Activated CD8-positive, alpha-beta T cell treated with anti-CD3 and anti-CD28 coated beads for 36 hours (primary cell): ENCODE results near the gene PGPEP1. TPM values are rescaled to one million over a fixed set of nuclear protein-coding genes. Genes with fewer than 3 reads are reported as not detected.

Experiments used
- ATAC-seq: fragments of 200-7000 bp; cut with Tn5 transposase; one replicate; pipeline ENCODE4 v1.10.0; 2021; ENCODE audit warnings: mild to moderate bottlenecking, moderate library complexity
- CTCF ChIA-PET: fragments of 350-600 bp; sonication (Branson Sonifier 250); formaldehyde crosslinking; loops from one replicate; lab custom pipeline; 2021; ENCODE audit warnings: antibody characterized with exemption; lab: Charles Lee
- POLR2A ChIA-PET: fragments of 350-600 bp; sonication (Branson Sonifier 250); formaldehyde crosslinking; loops from one replicate; lab custom pipeline; 2021; ENCODE audit warnings: antibody characterized with exemption; lab: Charles Lee
- DNase-seq: peaks from one replicate; pipeline ENCODE4 v3.0.0-alpha.2; 2020
- H3K27ac Mint-ChIP-seq: one replicate; pipeline ENCODE4 v1.8.0; 2021; ENCODE audit warnings: mild to moderate bottlenecking, mixed read lengths
- H3K27me3 Mint-ChIP-seq: one replicate; pipeline ENCODE4 v1.8.0; 2021; ENCODE audit warnings: mixed read lengths
- H3K36me3 Mint-ChIP-seq: one replicate; pipeline ENCODE4 v1.8.0; 2021; ENCODE audit warnings: low read depth, mixed read lengths
- H3K4me1 Mint-ChIP-seq: one replicate; pipeline ENCODE4 v1.8.0; 2021; ENCODE audit warnings: low read depth, mixed read lengths
- H3K4me3 Mint-ChIP-seq: one replicate; pipeline ENCODE4 v1.8.0; 2021; ENCODE audit warnings: mild to moderate bottlenecking, moderate library complexity, mixed read lengths
- H3K9me3 Mint-ChIP-seq: one replicate; pipeline ENCODE4 v1.8.0; 2021; ENCODE audit warnings: mixed read lengths
- CTCF ChIP-seq: fragments of 200-600 bp; IDR thresholded peaks from one replicate; pipeline ENCODE4 v1.8.0; 2022; ENCODE audit warnings: antibody characterized with exemption, mild to moderate bottlenecking
- intact Hi-C: fragments of 100-400 bp; cut with micrococcal nuclease; formaldehyde crosslinking; loops from one replicate; pipeline ENCODE4 v1.10.0; 2022
- total RNA-seq, 2 experiments: library from RNA; stranded (reverse); gene quantifications; one replicate each; pipeline ENCODE4 v1.2.3, GENCODE V29; 2021

PGPEP1 gene
- total RNA-seq, 2 experiments from 2014 or later = 21.7 to 23.9 TPM

- Mint-ChIP-seq H3K27ac (no peak overlapping the region), H3K36me3 (peaks cover 62% of the 10 kb centered on the region), H3K9me3 (no peaks in the 10 kb centered on the region), H3K27me3 (no peaks in the 10 kb centered on the region), H3K4me1 (peaks cover 40% of the 10 kb centered on the region), H3K4me3 (no peak overlapping the region)
- no peak for TF ChIP-seq CTCF
- intact Hi-C loops = no loop called here
- ChIA-PET POLR2A (interaction anchor here (1.8 to 23.1 kb wide), 4 partner anchors 9 to 36 kb away, joined by 4 to 592 read pairs (median 72); partner anchors contain the start of genes IQCN, JUND and LSM4), CTCF (interaction anchor here (1.0 to 3.4 kb wide), 2 partner anchors 30 to 31 kb away, joined by 6 to 34 read pairs; no protein-coding TSS in a partner anchor)
- DNase-seq = no peak
- ATAC-seq = no peak
Measured at GRCh38 chr19:18309525-18310064, 30.8 kb upstream of the PGPEP1 start.

- ChIA-PET POLR2A (interaction anchor here (1.8 to 23.1 kb wide), 3 partner anchors 12 to 36 kb away, joined by 4 to 592 read pairs (median 20); partner anchors contain the start of genes IQCN, JUND and LSM4), CTCF (interaction anchor here (1.0 to 1.2 kb wide), 2 partner anchors 31 to 35 kb away, joined by 4 to 6 read pairs; no protein-coding TSS in a partner anchor)
- no peaks in the 10 kb centered on the region for H3K27me3 Mint-ChIP-seq
- peaks cover 55% of the 10 kb centered on the region for H3K36me3 Mint-ChIP-seq
- H3K27ac Mint-ChIP-seq = peak overlapping the region; percentile 42
- DNase-seq (no peak), ATAC-seq (no peak)
- TF ChIP-seq CTCF = no peak
- H3K4me1 Mint-ChIP-seq = peaks cover 39% of the 10 kb centered on the region
- no peak overlapping the region for H3K4me3 Mint-ChIP-seq
- no peaks in the 10 kb centered on the region for H3K9me3 Mint-ChIP-seq
- intact Hi-C loops = no loop called here
Measured at GRCh38 chr19:18310118-18310909, 30.1 kb upstream of the PGPEP1 start.

- H3K27ac Mint-ChIP-seq = peak overlapping the region; percentile 42
- TF ChIP-seq CTCF = no peak
- no peak for DNase-seq
- intact Hi-C loops = no loop called here
- H3K36me3 Mint-ChIP-seq = peaks cover 52% of the 10 kb centered on the region
- no peaks in the 10 kb centered on the region for H3K27me3 Mint-ChIP-seq
- no peak for ATAC-seq
- H3K4me3 Mint-ChIP-seq = no peak overlapping the region
- CTCF ChIA-PET = interaction anchor here (0.6 to 1.2 kb wide), 2 partner anchors 36 to 77 kb away, joined by 3 to 4 read pairs; no protein-coding TSS in a partner anchor
- POLR2A ChIA-PET = interaction anchor here (1.8 to 23.1 kb wide), 3 partner anchors 11 to 37 kb away, joined by 4 to 592 read pairs (median 20); partner anchors contain the start of genes IQCN, JUND and LSM4
- H3K4me1 Mint-ChIP-seq = peaks cover 37% of the 10 kb centered on the region
- H3K9me3 Mint-ChIP-seq = no peaks in the 10 kb centered on the region
Measured at GRCh38 chr19:18310966-18311365, 29.4 kb upstream of the PGPEP1 start.

GRCh38 chr19:18311502-18312091 is 28.8 kb upstream of the PGPEP1 start:
- POLR2A ChIA-PET = interaction anchor here (4.5 to 23.1 kb wide), 2 partner anchors 10 to 32 kb away, joined by 20 to 592 read pairs; partner anchors contain the start of genes JUND and LSM4
- TF ChIP-seq CTCF = no peak
- Mint-ChIP-seq H3K4me1 (peaks cover 34% of the 10 kb centered on the region), H3K9me3 (no peaks in the 10 kb centered on the region), H3K36me3 (peaks cover 48% of the 10 kb centered on the region), H3K27ac (no peak overlapping the region), H3K4me3 (no peak overlapping the region), H3K27me3 (no peaks in the 10 kb centered on the region)
- ATAC-seq (no peak), DNase-seq (no peak)
- intact Hi-C loops = no loop called here
- CTCF ChIA-PET = interaction anchor here (0.6 to 1.2 kb wide), 3 partner anchors 32 to 77 kb away, joined by 3 to 4 read pairs (median 3); no protein-coding TSS in a partner anchor
